MM.1S (cell line): Measurements from ENCODE around the gene NUP62CL.

Experiments used
- DNase-seq: peaks from one replicate; pipeline ENCODE4 v3.0.0-alpha.2; 2015
- H2AFZ ChIP-seq: fragments of 300-600 bp; sonication (generic); 2 replicates; pipeline ENCODE4 v1.6.0; 2016; ENCODE audit warnings: antibody characterized with exemption, low read length
- H3F3A ChIP-seq: fragments of 300-600 bp; sonication (generic); 2 replicates; pipeline ENCODE4 v1.6.1; 2016; ENCODE audit warnings: mild to moderate bottlenecking, antibody characterized with exemption, low read length, moderate library complexity, mixed read lengths; ENCODE audit not compliant: insufficient read depth
- H3K27ac ChIP-seq: fragments of 300-600 bp; sonication (generic); 2 replicates; pipeline ENCODE4 v1.5.1; 2016; ENCODE audit warnings: mild to moderate bottlenecking, low read length
- H3K27me3 ChIP-seq: fragments of 300-600 bp; sonication (generic); replicated peaks from 2 replicates; pipeline ENCODE4 v1.6.0; 2016; ENCODE audit warnings: low read length; ENCODE audit not compliant: insufficient read depth
- H3K36me3 ChIP-seq: fragments of 300-600 bp; sonication (generic); replicated peaks from 2 replicates; pipeline ENCODE4 v1.6.1; 2016; ENCODE audit warnings: mild to moderate bottlenecking, low read length, mixed read lengths; ENCODE audit not compliant: insufficient read depth
- H3K4me1 ChIP-seq: fragments of 300-600 bp; sonication (generic); 2 replicates; pipeline ENCODE4 v1.6.1; 2016; ENCODE audit warnings: low read length, mixed read lengths
- H3K4me2 ChIP-seq: fragments of 300-600 bp; sonication (generic); 2 replicates; pipeline ENCODE4 v1.6.0; 2016; ENCODE audit warnings: low read depth, low read length
- H3K4me3 ChIP-seq: fragments of 300-600 bp; sonication (generic); 2 replicates; pipeline ENCODE4 v1.5.1; 2016; ENCODE audit warnings: low read length, mixed read lengths
- H3K79me2 ChIP-seq: fragments of 300-600 bp; sonication (generic); 2 replicates; pipeline ENCODE4 v1.6.1; 2016; ENCODE audit warnings: mixed run types, low read length, mixed read lengths
- H3K9ac ChIP-seq: fragments of 300-600 bp; sonication (generic); 2 replicates; pipeline ENCODE4 v1.6.1; 2016; ENCODE audit warnings: low read length, mixed read lengths
- H3K9me2 ChIP-seq: fragments of 300-600 bp; sonication (generic); replicated peaks from 2 replicates; pipeline ENCODE4 v1.6.1; 2016; ENCODE audit warnings: mild to moderate bottlenecking, low read length, mixed read lengths; ENCODE audit not compliant: insufficient read depth
- H3K9me3 ChIP-seq: fragments of 300-600 bp; sonication (generic); replicated peaks from 2 replicates; pipeline ENCODE4 v1.6.1; 2016; ENCODE audit warnings: mild to moderate bottlenecking, low read length, mixed read lengths; ENCODE audit not compliant: insufficient read depth
- H4K20me1 ChIP-seq: fragments of 300-600 bp; sonication (generic); 2 replicates; pipeline ENCODE4 v1.6.1; 2016; ENCODE audit warnings: mild to moderate bottlenecking, low read length, moderate library complexity, mixed read lengths; ENCODE audit not compliant: insufficient read depth
- EZH2 ChIP-seq: fragments of 300-600 bp; sonication (generic); optimal IDR thresholded peaks from 2 replicates; pipeline ENCODE3; 2017; ENCODE audit warnings: low read depth, mild to moderate bottlenecking, antibody characterized with exemption, low read length, mixed read lengths
- EZH2phosphoT487 ChIP-seq: fragments of 300-600 bp; sonication (generic); IDR thresholded peaks from 2 replicates; pipeline ENCODE4 v1.6.1; 2018; ENCODE audit warnings: antibody characterized with exemption, low read length
- TF ChIP-seq, protein P1 (sequence below): fragments of 300-600 bp; sonication (generic); IDR thresholded peaks from 2 replicates; pipeline ENCODE4 v1.5.1; 2016; ENCODE audit warnings: antibody characterized with exemption, low read length, mixed read lengths

The NUP62CL gene

DNA sequence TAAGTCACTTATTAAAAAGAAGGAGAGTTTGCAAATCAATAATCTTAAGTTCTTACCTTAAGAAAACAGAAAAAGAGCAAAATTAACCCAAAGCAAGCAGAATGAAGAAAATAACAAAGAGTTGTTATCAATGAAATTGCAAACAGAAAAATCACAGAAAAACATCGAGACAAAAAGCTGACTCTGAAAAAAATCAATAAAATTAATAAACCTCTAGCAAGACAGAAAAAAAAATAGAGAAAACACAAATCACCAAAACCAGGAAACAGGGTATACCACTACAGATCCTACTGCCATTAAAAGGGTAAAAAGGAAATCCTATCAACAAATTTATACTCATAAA is 70.3 kb downstream of the NUP62CL start:
- Histone ChIP-seq H3K9ac (no peak overlapping the region), H3K9me3 (no peaks in the 10 kb centered on the region), H3K36me3 (no peaks in the 10 kb centered on the region), H3K4me1 (no peaks in the 10 kb centered on the region), H2AFZ (no peak overlapping the region), H4K20me1 (no peaks in the 10 kb centered on the region), H3K4me2 (no peak overlapping the region), H3F3A (no peaks in the 10 kb centered on the region), H3K4me3 (no peak overlapping the region), H3K79me2 (no peaks in the 10 kb centered on the region), H3K9me2 (no peaks in the 10 kb centered on the region), H3K27ac (no peak overlapping the region), H3K27me3 (no peaks in the 10 kb centered on the region)
- TF ChIP-seq, protein P1, sequence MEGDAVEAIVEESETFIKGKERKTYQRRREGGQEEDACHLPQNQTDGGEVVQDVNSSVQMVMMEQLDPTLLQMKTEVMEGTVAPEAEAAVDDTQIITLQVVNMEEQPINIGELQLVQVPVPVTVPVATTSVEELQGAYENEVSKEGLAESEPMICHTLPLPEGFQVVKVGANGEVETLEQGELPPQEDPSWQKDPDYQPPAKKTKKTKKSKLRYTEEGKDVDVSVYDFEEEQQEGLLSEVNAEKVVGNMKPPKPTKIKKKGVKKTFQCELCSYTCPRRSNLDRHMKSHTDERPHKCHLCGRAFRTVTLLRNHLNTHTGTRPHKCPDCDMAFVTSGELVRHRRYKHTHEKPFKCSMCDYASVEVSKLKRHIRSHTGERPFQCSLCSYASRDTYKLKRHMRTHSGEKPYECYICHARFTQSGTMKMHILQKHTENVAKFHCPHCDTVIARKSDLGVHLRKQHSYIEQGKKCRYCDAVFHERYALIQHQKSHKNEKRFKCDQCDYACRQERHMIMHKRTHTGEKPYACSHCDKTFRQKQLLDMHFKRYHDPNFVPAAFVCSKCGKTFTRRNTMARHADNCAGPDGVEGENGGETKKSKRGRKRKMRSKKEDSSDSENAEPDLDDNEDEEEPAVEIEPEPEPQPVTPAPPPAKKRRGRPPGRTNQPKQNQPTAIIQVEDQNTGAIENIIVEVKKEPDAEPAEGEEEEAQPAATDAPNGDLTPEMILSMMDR, result no peak
- no peak for TF ChIP-seq EZH2phosphoT487
- no peak for TF ChIP-seq EZH2
- DNase-seq, result no peak

DNA sequence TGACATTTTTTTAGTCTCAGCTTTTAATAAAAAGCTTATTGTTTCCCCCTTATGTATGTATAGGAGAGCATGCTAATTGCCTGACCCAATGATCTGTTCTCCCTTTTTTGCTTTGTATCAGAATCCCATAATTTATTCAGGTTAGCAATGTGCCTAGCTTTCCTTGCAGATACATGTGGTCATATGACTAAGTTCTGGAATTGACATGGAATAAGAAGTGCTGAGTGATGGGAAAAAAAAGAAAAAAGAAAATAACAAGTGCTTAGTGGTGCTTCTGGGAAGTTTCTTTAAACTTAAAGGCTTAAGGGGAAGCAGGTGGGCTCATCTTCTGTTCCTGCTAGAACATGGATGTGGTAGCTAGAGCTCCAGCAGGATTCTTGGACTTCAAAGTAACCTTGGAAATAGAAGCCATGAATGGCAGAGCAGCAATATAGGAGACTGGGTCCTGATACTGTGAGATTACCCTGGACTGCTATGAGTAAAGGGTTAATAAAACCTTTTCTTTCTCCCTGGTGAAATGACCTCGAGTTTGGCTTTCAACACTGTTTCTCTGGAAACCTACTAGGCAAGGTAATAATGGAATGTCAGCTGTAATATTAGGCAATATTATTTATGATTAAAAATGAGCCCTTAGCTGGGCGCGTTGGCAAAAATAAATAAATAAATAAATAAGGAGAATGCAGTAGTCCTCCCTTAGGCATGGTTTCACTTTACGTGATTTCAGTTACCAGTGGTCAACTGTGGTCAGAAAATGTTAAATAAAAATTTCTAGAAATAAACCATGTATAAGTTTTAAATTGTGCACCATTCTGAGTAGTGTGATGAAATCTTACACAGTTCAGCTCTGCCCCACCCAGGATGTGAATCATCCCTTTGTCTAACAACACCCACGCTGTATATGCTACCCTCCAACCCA is 70.9 kb downstream of the NUP62CL start:
- H4K20me1 ChIP-seq, result no peaks in the 10 kb centered on the region
- no peak for DNase-seq
- no peaks in the 10 kb centered on the region for H3K36me3 ChIP-seq
- H3K9me2 ChIP-seq, result no peaks in the 10 kb centered on the region
- H3K27me3 ChIP-seq, result no peaks in the 10 kb centered on the region
- TF ChIP-seq EZH2, result no peak
- TF ChIP-seq, protein P1, result no peak
- TF ChIP-seq EZH2phosphoT487, result no peak
- H3K4me1 ChIP-seq, result no peaks in the 10 kb centered on the region
- H3K4me3 ChIP-seq, result no peak overlapping the region
- no peak overlapping the region for H3K27ac ChIP-seq
- no peaks in the 10 kb centered on the region for H3K9me3 ChIP-seq
- no peak overlapping the region for H3K9ac ChIP-seq
- no peak overlapping the region for H3K4me2 ChIP-seq
- H2AFZ ChIP-seq, result no peak overlapping the region
- H3K79me2 ChIP-seq, result no peaks in the 10 kb centered on the region
- H3F3A ChIP-seq, result no peaks in the 10 kb centered on the region

DNA sequence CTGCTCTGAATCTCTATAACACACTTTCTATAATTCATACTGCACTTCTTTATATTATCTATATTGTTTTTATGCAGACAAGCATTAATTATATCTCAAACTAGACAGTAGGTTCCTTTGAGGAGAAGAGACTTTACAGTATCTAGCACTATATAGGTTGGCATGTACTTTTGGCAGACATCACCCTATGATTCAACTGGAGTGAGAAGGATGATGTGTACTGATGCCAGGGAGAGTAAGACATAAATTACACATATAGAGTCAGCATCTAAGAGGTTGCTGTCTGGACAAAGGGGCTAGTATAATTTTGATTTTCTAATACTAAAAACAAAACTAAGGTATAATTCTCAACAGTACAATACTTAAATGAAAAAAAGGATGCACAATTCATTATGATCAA is 82.5 kb downstream of the NUP62CL start:
- H3K79me2 ChIP-seq, result no peaks in the 10 kb centered on the region
- H3K36me3 ChIP-seq, result no peaks in the 10 kb centered on the region
- no peaks in the 10 kb centered on the region for H3K9me3 ChIP-seq
- H3K9me2 ChIP-seq, result no peaks in the 10 kb centered on the region
- H3F3A ChIP-seq, result no peaks in the 10 kb centered on the region
- TF ChIP-seq, protein P1, result no peak
- TF ChIP-seq EZH2phosphoT487, result no peak
- no peak for TF ChIP-seq EZH2
- no peaks in the 10 kb centered on the region for H3K27me3 ChIP-seq
- no peak for DNase-seq
- no peaks in the 10 kb centered on the region for H3K4me1 ChIP-seq
- H3K27ac ChIP-seq, result no peak overlapping the region
- no peak overlapping the region for H2AFZ ChIP-seq
- no peak overlapping the region for H3K9ac ChIP-seq
- H3K4me2 ChIP-seq, result no peak overlapping the region
- no peak overlapping the region for H3K4me3 ChIP-seq
- H4K20me1 ChIP-seq, result no peaks in the 10 kb centered on the region
